ENCODE data around the gene MTF2. TPM values are rescaled to one million over a fixed set of nuclear protein-coding genes. Genes with fewer than 3 reads are reported as not detected.

Gene MTF2
- total and polyA plus RNA-seq, 7 experiments from 2014 or later = 35.3 to 77.9 (median 50.4) TPM

- intact Hi-C loops (cut with micrococcal nuclease) = no loop called here
- no peaks in the 10 kb centered on the region for H3K27me3 Mint-ChIP-seq
- Histone ChIP-seq H3K36me3 (ENCODE audit: control insufficient read depth in 2 of 3, insufficient read depth in 3 of 3, low read length in 3 of 3) (peaks cover 0 to 35% (median 0%) of the 10 kb centered on the region in 3 experiments), H3K4me3 (ENCODE audit: low read length) (no peak overlapping the region), H3K4me1 (ENCODE audit: control insufficient read depth in 2 of 2, insufficient read depth in 2 of 2, low read length in 2 of 2) (no peaks in the 10 kb centered on the region), H3K9me3 (ENCODE audit: control insufficient read depth in 2 of 3, low read length in 3 of 3) (no peaks in the 10 kb centered on the region), H3K27ac (ENCODE audit: low read depth, low read length) (no peak overlapping the region), H3K27me3 (ENCODE audit: control insufficient read depth in 2 of 2, insufficient read depth in 2 of 2, low read length in 2 of 2) (no peaks in the 10 kb centered on the region)
- peaks cover 20 to 53% (median 48%) of the 10 kb centered on the region in 5 donors for H3K36me3 Mint-ChIP-seq
- H3K4me3 Mint-ChIP-seq = peak overlapping the region in 3 of 10 donors; percentile 23 to 51 (median 40)
- no peak overlapping the region for H3K27ac Mint-ChIP-seq
- H3K4me1 Mint-ChIP-seq = peaks cover 24 to 60% (median 36%) of the 10 kb centered on the region in 7 donors
- ATAC-seq (no peak), DNase-seq (no peak)
- CTCF ChIA-PET = no interaction called here
- H3K9me3 Mint-ChIP-seq = peaks cover 0 to 37% (median 14%) of the 10 kb centered on the region in 11 donors
- POLR2A ChIA-PET = no interaction called here
Measured at GRCh38 chr1:93109578-93109977, 30.5 kb downstream of the MTF2 start.

GRCh38 chr1:93111065-93111464, 32.0 kb downstream of the MTF2 start:
- Histone ChIP-seq H3K9me3 (ENCODE audit: control insufficient read depth in 2 of 3, low read length in 3 of 3) (no peaks in the 10 kb centered on the region), H3K4me1 (ENCODE audit: control insufficient read depth in 2 of 2, insufficient read depth in 2 of 2, low read length in 2 of 2) (no peaks in the 10 kb centered on the region), H3K36me3 (ENCODE audit: control insufficient read depth in 2 of 3, insufficient read depth in 3 of 3, low read length in 3 of 3) (peaks cover 0 to 37% (median 0%) of the 10 kb centered on the region in 3 experiments), H3K4me3 (ENCODE audit: low read length) (no peak overlapping the region), H3K27me3 (ENCODE audit: control insufficient read depth in 2 of 2, insufficient read depth in 2 of 2, low read length in 2 of 2) (no peaks in the 10 kb centered on the region), H3K27ac (ENCODE audit: low read depth, low read length) (no peak overlapping the region)
- Mint-ChIP-seq H3K9me3 (peaks cover 0 to 27% (median 12%) of the 10 kb centered on the region in 11 donors), H3K4me1 (peaks cover 18 to 53% (median 36%) of the 10 kb centered on the region in 7 donors), H3K36me3 (peaks cover 16 to 44% (median 40%) of the 10 kb centered on the region in 5 donors), H3K27me3 (no peaks in the 10 kb centered on the region), H3K27ac (peak overlapping the region in 1 of 9 donors; percentile 9), H3K4me3 (no peak overlapping the region)
- ChIA-PET POLR2A (no interaction called here), CTCF (no interaction called here)
- ATAC-seq = no peak
- intact Hi-C loops (cut with micrococcal nuclease) = no loop called here
- DNase-seq = no peak

- Histone ChIP-seq H3K4me3 (ENCODE audit: low read length) (no peak overlapping the region), H3K9me3 (ENCODE audit: control insufficient read depth in 2 of 3, low read length in 3 of 3) (no peaks in the 10 kb centered on the region), H3K4me1 (ENCODE audit: control insufficient read depth in 2 of 2, insufficient read depth in 2 of 2, low read length in 2 of 2) (no peaks in the 10 kb centered on the region), H3K36me3 (ENCODE audit: control insufficient read depth in 2 of 3, insufficient read depth in 3 of 3, low read length in 3 of 3) (peaks cover 0 to 42% (median 2%) of the 10 kb centered on the region in 3 experiments), H3K27ac (ENCODE audit: low read depth, low read length) (no peak overlapping the region), H3K27me3 (ENCODE audit: control insufficient read depth in 2 of 2, insufficient read depth in 2 of 2, low read length in 2 of 2) (no peaks in the 10 kb centered on the region)
- CTCF ChIA-PET = no interaction called here
- H3K4me1 Mint-ChIP-seq = peaks cover 18 to 52% (median 36%) of the 10 kb centered on the region in 7 donors
- peak overlapping the region in 1 of 10 donors; percentile 7 for H3K4me3 Mint-ChIP-seq
- POLR2A ChIA-PET = no interaction called here
- DNase-seq (no peak), ATAC-seq (no peak)
- peaks cover 15 to 44% (median 42%) of the 10 kb centered on the region in 5 donors for H3K36me3 Mint-ChIP-seq
- H3K9me3 Mint-ChIP-seq = peaks cover 0 to 24% (median 11%) of the 10 kb centered on the region in 11 donors
- no peaks in the 10 kb centered on the region for H3K27me3 Mint-ChIP-seq
- H3K27ac Mint-ChIP-seq = peak overlapping the region in 6 of 9 donors; percentile 1 to 50 (median 32)
- intact Hi-C loops (cut with micrococcal nuclease) = no loop called here
Measured at GRCh38 chr1:93111561-93111960, 32.5 kb downstream of the MTF2 start.

GRCh38 chr1:93113127-93113526, 34.0 kb downstream of the MTF2 start:
- H3K36me3 ChIP-seq (ENCODE audit: control insufficient read depth in 2 of 3, insufficient read depth in 3 of 3, low read length in 3 of 3) = peaks cover 0 to 47% (median 16%) of the 10 kb centered on the region in 3 experiments
- peak overlapping the region in 1 of 9 donors; percentile 62 for H3K27ac Mint-ChIP-seq
- H3K36me3 Mint-ChIP-seq = peaks cover 11 to 39% (median 32%) of the 10 kb centered on the region in 5 donors

GRCh38 chr1:93114391-93114790, 35.3 kb downstream of the MTF2 start:
- peaks cover 2 to 57% (median 20%) of the 10 kb centered on the region in 3 experiments for H3K36me3 ChIP-seq (ENCODE audit: control insufficient read depth in 2 of 3, insufficient read depth in 3 of 3, low read length in 3 of 3)
- H3K27ac Mint-ChIP-seq = no peak overlapping the region
- no peak overlapping the region for H3K27ac ChIP-seq (ENCODE audit: low read depth, low read length)
- H3K4me1 Mint-ChIP-seq = peaks cover 15 to 36% (median 21%) of the 10 kb centered on the region in 7 donors
- no peak overlapping the region for H3K4me3 ChIP-seq (ENCODE audit: low read length)
- no peak overlapping the region for H3K4me3 Mint-ChIP-seq
- DNase-seq = no peak
- H3K4me1 ChIP-seq (ENCODE audit: control insufficient read depth in 2 of 2, insufficient read depth in 2 of 2, low read length in 2 of 2) = no peaks in the 10 kb centered on the region
- H3K27me3 Mint-ChIP-seq = no peaks in the 10 kb centered on the region
- H3K9me3 ChIP-seq (ENCODE audit: control insufficient read depth in 2 of 3, low read length in 3 of 3) = no peaks in the 10 kb centered on the region
- intact Hi-C loops (cut with micrococcal nuclease) = no loop called here
- POLR2A ChIA-PET = interaction anchor here (1.0 kb wide), 1 partner anchor 34 kb away, joined by 4 read pairs; no protein-coding TSS in a partner anchor
- H3K27me3 ChIP-seq (ENCODE audit: control insufficient read depth in 2 of 2, insufficient read depth in 2 of 2, low read length in 2 of 2) = no peaks in the 10 kb centered on the region
- CTCF ChIA-PET = no interaction called here
- H3K36me3 Mint-ChIP-seq = peaks cover 8 to 39% (median 24%) of the 10 kb centered on the region in 5 donors
- ATAC-seq = no peak
- H3K9me3 Mint-ChIP-seq = no peaks in the 10 kb centered on the region

More at GRCh38 chr1:93113127-93113526, 34.0 kb downstream of the MTF2 start:
- Mint-ChIP-seq H3K9me3 (peaks cover 0 to 8% (median 3%) of the 10 kb centered on the region in 11 donors), H3K27me3 (no peaks in the 10 kb centered on the region), H3K4me3 (no peak overlapping the region), H3K4me1 (peaks cover 16 to 46% (median 30%) of the 10 kb centered on the region in 7 donors)
- Histone ChIP-seq H3K4me3 (ENCODE audit: low read length) (no peak overlapping the region), H3K27me3 (ENCODE audit: control insufficient read depth in 2 of 2, insufficient read depth in 2 of 2, low read length in 2 of 2) (no peaks in the 10 kb centered on the region), H3K9me3 (ENCODE audit: control insufficient read depth in 2 of 3, low read length in 3 of 3) (no peaks in the 10 kb centered on the region), H3K4me1 (ENCODE audit: control insufficient read depth in 2 of 2, insufficient read depth in 2 of 2, low read length in 2 of 2) (no peaks in the 10 kb centered on the region), H3K27ac (ENCODE audit: low read depth, low read length) (no peak overlapping the region)
- ChIA-PET CTCF (no interaction called here), POLR2A (no interaction called here)
- ATAC-seq = no peak
- intact Hi-C loops (cut with micrococcal nuclease) = no loop called here
- DNase-seq = no peak

- intact Hi-C loops (cut with micrococcal nuclease) = loop anchor here in 1 of 2 donors (5.0 kb wide), 2 partner anchors 38 to 98 kb away; no protein-coding TSS in a partner anchor
- H3K36me3 ChIP-seq (ENCODE audit: control insufficient read depth in 2 of 3, insufficient read depth in 3 of 3, low read length in 3 of 3) = peaks cover 6 to 45% (median 20%) of the 10 kb centered on the region in 3 experiments
- Mint-ChIP-seq H3K4me3 (no peak overlapping the region), H3K4me1 (peaks cover 2 to 11% (median 6%) of the 10 kb centered on the region in 7 donors), H3K36me3 (peaks cover 0 to 32% (median 16%) of the 10 kb centered on the region in 5 donors), H3K9me3 (no peaks in the 10 kb centered on the region), H3K27me3 (no peaks in the 10 kb centered on the region), H3K27ac (peak overlapping the region in 2 of 9 donors; percentile 68 to 74)
- H3K4me3 ChIP-seq (ENCODE audit: low read length) = no peak overlapping the region
- ChIA-PET POLR2A (no interaction called here), CTCF (no interaction called here)
- no peaks in the 10 kb centered on the region for H3K27me3 ChIP-seq (ENCODE audit: control insufficient read depth in 2 of 2, insufficient read depth in 2 of 2, low read length in 2 of 2)
- no peak overlapping the region for H3K27ac ChIP-seq (ENCODE audit: low read depth, low read length)
- ATAC-seq (no peak), DNase-seq (no peak)
- no peaks in the 10 kb centered on the region for H3K4me1 ChIP-seq (ENCODE audit: control insufficient read depth in 2 of 2, insufficient read depth in 2 of 2, low read length in 2 of 2)
- H3K9me3 ChIP-seq (ENCODE audit: control insufficient read depth in 2 of 3, low read length in 3 of 3) = no peaks in the 10 kb centered on the region
Measured at GRCh38 chr1:93120614-93121013, 41.5 kb downstream of the MTF2 start.
